Vagina (tissue), 2 donors: ENCODE data around the gene DRAXIN.

Experiments
- POLR2AphosphoS5 ChIP-seq, 2 donors: sonication (generic); formaldehyde crosslinking; IDR thresholded peaks; one replicate each; pipeline ENCODE4 v1.9.0; 2017; ENCODE audit warnings: antibody characterized with exemption in 2 of 2, mild to moderate bottlenecking in 2 of 2, low read depth in 1 of 2; ENCODE audit not compliant: insufficient read depth in 1 of 2
- TF ChIP-seq, protein P1 (sequence below), 3 experiments: fragments of 450-650 bp in 2 of 3; fragments of 200-600 bp in 1 of 3; sonication (generic) in 1 of 3; IDR thresholded peaks; one replicate each; pipeline ENCODE4 v1.5.1; 2017 to 2019; ENCODE audit warnings: antibody characterized with exemption in 3 of 3, mild to moderate bottlenecking in 2 of 3, moderate library complexity in 2 of 3

DNA sequence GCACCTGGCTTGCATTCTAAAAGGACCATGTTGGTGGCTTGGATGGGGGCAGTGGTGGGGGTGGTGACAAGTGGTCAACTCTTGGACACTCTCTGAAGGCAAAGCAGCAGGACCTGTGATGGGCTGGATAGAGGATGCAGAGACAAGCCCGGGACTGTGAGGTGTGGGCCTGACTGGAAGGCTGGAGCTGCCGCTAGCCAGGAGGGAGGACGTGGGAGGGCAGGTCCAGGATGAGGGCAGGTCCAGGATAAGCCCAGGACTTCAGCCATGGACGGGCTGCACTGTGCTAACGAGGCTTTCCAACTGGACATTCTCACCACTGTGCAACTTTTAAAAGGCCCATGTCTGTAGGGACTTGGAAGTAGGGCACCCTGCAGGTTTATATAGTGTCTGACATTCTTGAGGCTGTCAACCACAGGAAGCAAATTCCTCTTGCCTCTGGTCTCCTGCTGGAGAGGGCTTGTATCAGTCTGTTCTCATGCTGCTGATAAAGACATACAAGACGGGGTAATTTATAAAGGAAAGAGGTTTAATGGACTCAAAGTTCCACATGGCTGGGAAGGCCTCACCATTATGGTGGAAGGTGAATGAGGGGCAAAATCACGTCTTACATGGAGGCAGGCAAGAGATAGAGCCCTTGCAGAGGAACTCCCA, 62.2 kb downstream of the DRAXIN start:
- no peak for TF ChIP-seq POLR2AphosphoS5 (IDR thresholded peaks at IDR 0.05; ENCODE audit: insufficient read depth in 1 of 2, low read depth in 1 of 2)
- TF ChIP-seq, protein P1, sequence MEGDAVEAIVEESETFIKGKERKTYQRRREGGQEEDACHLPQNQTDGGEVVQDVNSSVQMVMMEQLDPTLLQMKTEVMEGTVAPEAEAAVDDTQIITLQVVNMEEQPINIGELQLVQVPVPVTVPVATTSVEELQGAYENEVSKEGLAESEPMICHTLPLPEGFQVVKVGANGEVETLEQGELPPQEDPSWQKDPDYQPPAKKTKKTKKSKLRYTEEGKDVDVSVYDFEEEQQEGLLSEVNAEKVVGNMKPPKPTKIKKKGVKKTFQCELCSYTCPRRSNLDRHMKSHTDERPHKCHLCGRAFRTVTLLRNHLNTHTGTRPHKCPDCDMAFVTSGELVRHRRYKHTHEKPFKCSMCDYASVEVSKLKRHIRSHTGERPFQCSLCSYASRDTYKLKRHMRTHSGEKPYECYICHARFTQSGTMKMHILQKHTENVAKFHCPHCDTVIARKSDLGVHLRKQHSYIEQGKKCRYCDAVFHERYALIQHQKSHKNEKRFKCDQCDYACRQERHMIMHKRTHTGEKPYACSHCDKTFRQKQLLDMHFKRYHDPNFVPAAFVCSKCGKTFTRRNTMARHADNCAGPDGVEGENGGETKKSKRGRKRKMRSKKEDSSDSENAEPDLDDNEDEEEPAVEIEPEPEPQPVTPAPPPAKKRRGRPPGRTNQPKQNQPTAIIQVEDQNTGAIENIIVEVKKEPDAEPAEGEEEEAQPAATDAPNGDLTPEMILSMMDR (IDR thresholded peaks at IDR 0.05), result no peak
